ENCODE results near the gene MT1A.
A peak's percentile ranks its signal among the peaks of the same experiment; 100 is the strongest.

GRCh38 chr16:56632848-56633365, 5.6 kb upstream of the MT1A start:
- TF ChIP-seq CTCF (optimal IDR thresholded peaks at IDR 0.05 in 1 of 3, IDR thresholded peaks at IDR 0.05 in 1 of 3, conservative IDR thresholded peaks at IDR 0.05 in 1 of 3; ENCODE audit: extremely low read depth in 1 of 3, insufficient read depth in 2 of 3, low read length in 3 of 3) (no peak), EZH2 (IDR thresholded peaks at IDR 0.05; ENCODE audit: low read length) (peak; percentile 49)

All from keratinocyte (primary cell).